CD1c-positive myeloid dendritic cell (primary cell): ENCODE data around the gene PTHLH.

Experiments
- DNase-seq: peaks from one replicate; pipeline ENCODE4 v3.0.0-alpha.2; 2016; ENCODE audit errors: extremely low spot score

Gene PTHLH

DNA sequence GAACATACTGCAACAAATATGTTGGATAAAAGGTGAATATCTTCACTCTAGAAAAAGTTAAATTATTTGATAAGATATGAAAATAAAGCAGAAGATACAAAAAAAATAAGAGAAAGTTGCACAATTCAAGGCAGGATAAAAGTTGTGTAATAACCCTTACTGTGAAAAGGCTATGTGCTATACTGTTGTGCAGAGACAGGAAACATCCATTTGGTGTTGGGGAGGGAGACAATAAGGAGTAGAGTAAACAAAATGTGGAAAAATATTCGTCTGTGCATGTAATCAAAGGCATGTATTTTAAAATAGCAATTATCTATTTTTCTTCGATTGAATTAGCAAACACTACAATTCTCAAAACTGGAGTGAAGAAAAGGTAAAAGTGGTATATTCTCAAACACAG is 34.8 kb downstream of the PTHLH start:
- no peak for DNase-seq

DNA sequence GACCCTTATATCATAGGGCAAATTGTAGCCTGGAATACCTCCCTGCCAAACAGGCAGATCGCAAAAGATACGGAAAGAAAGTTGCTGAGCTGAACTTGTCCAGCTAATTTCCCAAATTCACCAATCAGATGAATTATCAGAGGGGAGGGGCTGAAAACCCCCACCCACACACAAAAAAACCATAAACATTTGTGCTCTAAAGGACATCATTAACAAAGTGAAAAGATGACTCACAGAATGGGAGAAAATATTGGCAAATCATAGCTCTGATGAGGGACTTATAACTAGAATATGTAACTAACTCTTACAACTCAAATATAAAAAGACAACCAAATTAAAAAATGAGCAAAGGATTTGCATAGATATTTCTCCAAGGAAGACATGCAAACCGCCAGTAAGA is 36.3 kb downstream of the PTHLH start:
- no peak for DNase-seq

DNA sequence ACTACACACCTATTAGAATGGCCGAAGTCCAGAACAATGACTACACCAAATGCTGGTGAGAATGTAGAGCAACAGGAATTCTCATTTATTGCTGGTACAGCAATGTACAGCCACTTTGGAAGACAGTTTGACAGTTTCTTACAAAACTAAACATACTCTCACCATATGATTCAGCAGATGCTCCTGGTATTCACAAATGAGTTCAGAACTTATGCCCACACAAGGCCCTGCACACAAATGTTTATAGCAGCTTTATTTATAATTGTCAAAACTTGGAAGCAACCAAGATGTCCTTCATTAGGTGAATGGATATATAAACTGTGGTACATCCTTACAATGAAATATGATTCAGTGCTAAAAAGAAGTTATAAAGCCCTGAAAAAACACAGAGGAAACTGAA is 38.3 kb downstream of the PTHLH start:
- DNase-seq, result no peak

DNA sequence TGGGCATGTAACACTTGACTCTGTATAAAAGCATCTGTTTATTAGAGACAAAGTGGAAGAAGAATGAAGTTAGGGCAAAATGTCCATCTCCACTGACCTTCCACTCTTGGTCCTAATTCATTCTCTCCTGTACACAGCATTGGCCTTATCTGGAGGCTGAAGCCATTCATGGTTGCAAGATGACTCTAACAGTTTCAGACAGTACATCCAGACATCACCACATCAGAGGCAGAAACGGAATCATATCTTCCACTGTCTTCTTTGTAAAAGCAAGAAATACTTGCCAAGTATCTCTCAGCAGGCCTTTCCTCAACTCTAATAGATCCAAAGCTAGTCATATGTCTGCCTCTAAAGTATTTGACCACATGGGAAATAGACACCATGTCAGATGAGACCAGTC is 41.1 kb downstream of the PTHLH start:
- no peak for DNase-seq

DNA sequence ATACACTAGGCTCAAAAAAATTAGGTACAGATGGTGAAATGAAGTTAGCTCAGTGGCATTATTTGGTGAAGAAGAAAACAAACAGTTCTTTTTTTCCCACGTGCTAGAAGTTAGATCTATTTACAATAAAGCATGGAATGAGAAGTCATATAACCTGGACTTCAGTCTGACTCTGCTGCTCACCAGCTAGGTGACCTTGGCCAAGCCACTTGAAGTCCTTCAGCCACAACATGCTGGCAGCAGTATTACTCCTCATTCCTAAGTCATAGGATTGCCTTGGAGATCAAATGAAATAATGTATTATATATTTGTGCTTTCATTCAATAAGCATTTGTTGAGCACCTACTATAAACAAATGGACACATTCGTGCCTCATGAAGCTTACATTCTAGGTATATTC is 45.2 kb downstream of the PTHLH start:
- no peak for DNase-seq

DNA sequence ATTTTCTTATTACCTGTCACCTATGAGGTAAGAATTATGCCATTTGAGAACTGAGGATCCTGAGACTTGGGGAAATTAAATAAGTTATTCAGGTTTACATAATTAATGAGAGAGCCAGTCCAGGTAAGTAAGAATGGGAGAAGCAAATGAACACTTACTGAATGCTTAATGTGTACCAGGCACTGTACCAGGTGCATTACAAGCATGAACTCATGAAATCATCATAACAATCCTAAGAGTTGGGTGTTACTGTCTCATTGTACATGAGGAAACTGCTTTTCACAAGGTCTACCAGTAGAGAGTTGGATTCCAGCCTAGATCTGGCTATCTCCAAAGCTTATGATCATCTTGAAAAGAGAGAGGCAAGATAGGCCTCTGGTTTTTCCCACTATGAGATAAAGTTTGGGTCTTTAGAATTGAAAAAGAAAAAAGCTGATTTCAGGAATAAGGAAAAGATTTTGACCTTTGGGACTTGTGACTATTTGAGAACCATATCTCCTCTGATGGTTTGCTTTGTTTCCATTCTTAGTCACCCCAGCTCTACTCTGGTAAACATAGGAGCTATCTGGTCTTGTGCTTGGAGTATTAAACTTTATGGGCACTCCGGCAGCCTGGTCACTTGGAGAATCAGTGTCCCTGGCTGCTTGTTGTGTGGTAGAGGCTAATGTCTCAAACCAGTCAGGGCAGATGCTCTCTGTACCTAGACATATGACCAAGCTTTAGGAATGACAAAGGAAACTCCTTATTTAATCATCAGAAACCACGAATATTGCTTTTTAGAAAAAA is 48.0 kb downstream of the PTHLH start:
- DNase-seq, result no peak

DNA sequence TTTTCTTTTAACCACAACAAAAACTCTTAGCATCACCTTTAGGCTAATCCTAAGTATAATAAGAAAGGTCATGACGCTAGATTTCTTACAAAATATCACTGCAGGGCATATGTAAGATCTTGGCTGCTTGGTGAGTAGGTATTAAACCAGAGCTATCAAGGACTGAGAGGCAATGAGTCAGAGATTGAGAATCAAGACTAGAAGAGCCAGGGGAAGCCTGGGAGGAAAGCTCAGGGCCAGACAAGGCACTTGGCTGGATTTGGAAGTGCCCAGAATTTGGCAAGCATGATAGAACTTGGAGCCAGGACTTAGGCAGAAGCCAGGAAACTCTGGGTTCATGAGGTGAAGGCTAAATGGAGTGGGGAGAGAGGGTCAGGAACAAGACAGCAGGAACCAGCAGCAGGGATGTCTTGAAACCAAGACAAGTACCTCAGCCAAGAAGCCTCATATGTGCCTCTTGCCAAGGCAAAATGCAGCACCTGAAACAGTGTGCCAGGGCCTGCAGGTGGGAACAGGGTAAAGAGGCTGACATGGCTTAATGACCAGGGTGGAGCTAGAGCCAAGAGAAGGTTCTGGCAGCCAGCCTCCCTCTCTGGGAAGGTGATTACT is 49.9 kb downstream of the PTHLH start:
- DNase-seq, result no peak

DNA sequence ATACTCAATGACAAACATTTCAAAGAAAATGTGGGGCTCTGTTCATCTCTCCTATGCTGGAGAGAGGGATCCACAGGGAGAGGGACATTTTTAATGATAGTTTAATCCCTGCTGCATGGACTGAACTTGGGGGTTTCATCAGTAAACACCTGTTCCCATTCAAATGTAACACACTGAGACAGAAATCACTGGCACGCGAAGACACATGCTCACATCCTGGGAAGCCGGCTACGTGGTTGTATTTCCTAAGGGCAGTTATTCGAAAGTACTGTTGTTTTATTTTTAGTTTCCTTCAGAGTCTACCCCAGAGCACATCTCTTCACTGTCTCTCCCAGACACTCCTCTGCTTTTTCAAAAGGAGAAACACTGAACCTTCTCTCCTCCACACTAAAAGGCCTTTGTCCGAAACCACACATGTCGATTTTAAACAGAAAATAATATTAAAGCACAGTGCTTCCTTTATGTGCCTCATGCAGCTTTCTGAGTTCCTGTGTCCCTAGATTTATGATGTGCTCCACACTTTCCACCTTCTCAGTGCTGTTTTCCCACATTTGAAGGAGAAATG is 52.8 kb downstream of the PTHLH start:
- DNase-seq, result no peak

DNA sequence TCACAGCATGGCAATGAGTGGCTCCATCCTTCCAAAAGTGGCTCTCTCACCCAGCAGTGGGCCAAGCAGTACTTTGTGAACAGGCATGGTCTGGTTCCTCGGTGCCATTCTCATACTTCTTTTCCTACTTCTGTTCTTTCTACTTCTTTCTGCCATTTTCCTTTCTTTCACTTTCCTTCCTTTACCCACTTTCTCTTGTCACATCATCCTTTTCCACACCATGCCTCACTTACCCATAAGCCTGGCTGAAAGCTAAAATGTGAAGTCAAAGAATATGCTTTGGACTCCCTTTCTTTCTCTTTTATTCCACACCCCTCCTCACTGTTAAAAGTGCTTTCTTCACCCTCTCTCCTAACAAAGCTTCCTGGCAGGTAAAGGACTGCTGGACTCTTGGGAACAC is 57.0 kb downstream of the PTHLH start:
- DNase-seq, result no peak

DNA sequence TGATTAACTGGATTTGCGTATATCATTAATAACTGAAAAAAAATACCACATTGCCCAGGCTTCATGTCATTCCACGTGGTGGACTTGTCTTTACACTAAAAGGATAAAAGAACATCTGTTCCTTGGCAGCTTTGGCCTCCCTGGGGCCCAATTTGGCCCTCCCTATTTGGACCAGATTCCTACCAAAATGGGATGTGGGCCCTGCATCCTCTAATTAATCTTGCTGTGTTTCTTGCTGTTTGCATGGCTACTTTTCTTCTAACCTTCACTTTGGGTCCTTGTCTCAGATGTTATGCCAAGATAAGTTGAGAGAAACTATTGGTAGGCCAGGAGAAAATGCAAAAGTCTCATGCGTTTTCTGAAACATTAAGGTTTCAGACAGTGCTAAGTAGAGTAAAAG is 57.5 kb downstream of the PTHLH start:
- DNase-seq, result no peak

DNA sequence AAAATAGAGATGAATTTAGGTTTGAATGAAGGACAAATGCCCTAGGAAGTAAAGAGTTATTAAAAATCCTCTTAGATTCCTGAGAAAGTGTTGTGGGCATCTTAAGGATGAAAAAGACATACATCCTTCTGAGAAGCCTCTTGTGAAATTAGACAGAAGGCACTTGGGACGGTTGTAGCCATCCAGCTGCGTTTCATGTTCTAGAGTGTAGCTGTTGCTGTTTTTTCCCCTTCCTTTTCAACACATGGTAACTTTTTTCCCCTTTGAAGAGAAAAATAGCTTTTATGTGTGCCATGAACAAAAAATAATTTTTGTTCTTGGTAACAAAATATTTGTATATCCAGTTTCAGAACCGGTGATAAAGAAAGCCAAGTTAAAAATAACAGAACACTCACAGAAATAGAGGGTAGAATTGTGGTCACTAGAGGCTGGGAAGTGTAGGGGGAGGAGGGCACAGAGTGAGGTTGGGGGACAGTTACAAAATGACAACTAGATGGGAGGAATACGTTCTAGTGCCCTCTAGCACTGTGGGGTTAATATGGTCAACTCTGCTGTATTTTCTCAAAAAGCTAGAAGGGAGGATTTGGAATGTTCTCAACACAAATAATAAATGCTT is 58.4 kb downstream of the PTHLH start:
- no peak for DNase-seq

DNA sequence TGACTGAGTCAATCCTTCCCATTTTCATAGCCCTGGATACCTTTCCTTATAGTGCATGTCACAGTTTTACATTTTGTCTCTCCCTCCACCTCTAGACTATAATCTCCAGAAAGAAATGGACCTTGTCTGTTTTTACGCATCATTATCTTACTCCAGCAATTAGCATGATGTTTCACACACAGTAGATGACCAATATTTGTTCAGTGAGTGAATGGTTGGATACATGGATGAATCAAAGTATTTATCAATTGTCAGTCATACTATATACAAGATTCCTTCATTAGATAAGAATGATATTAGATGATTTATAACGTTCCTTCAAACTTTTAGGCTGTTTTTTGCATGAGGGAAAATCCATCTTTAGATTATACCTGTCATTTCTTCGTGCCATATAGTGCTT is 61.1 kb downstream of the PTHLH start:
- no peak for DNase-seq
